Ishikawa (cell line): ENCODE data around the gene FBXO31.

Source experiments
- CEBPB ChIP-seq: IDR thresholded peaks from 2 replicates; pipeline ENCODE4 v1.6.1; 2012
- CREB1 ChIP-seq: IDR thresholded peaks from 2 replicates; pipeline ENCODE4 v1.6.1; 2012; ENCODE audit warnings: low read depth
- EGR1 ChIP-seq: IDR thresholded peaks from 2 replicates; pipeline ENCODE4 v1.6.1; 2012
- EP300 ChIP-seq: IDR thresholded peaks from 2 replicates; pipeline ENCODE4 v1.6.1; 2012; ENCODE audit warnings: borderline replicate concordance
- FOXM1 ChIP-seq: IDR thresholded peaks from 2 replicates; pipeline ENCODE4 v1.6.1; 2012; ENCODE audit warnings: low read depth, borderline replicate concordance
- MAX ChIP-seq: IDR thresholded peaks from 2 replicates; pipeline ENCODE4 v1.6.1; 2012
- NFIC ChIP-seq: IDR thresholded peaks from 2 replicates; pipeline ENCODE4 v1.6.1; 2012
- RAD21 ChIP-seq: IDR thresholded peaks from 2 replicates; pipeline ENCODE4 v1.6.1; 2012; ENCODE audit warnings: low read depth
- TAF1 ChIP-seq: IDR thresholded peaks from 2 replicates; pipeline ENCODE4 v1.6.1; 2012; ENCODE audit warnings: low read depth, mild to moderate bottlenecking
- TCF12 ChIP-seq: IDR thresholded peaks from 2 replicates; pipeline ENCODE4 v1.6.1; 2012; ENCODE audit warnings: low read depth
- TEAD4 ChIP-seq: IDR thresholded peaks from 2 replicates; pipeline ENCODE4 v1.6.1; 2012
- USF1 ChIP-seq: IDR thresholded peaks from 2 replicates; pipeline ENCODE4 v1.6.1; 2012
- YY1 ChIP-seq: IDR thresholded peaks from 2 replicates; pipeline ENCODE4 v1.6.1; 2012; ENCODE audit warnings: low read depth
- ZBTB7A ChIP-seq: IDR thresholded peaks from 2 replicates; pipeline ENCODE4 v1.6.1; 2012; ENCODE audit warnings: low read depth
- TF ChIP-seq, protein P1 (sequence below): IDR thresholded peaks from 2 replicates; pipeline ENCODE4 v1.6.1; 2012; ENCODE audit warnings: low read depth, mild to moderate bottlenecking

FBXO31 gene

GRCh38 chr16:87344165-87344930, 39.2 kb downstream of the FBXO31 start:
- TF ChIP-seq ZBTB7A (no peak), USF1 (no peak), CREB1 (no peak), MAX (no peak), NFIC (no peak), TCF12 (no peak), EP300 (no peak)

GRCh38 chr16:87343753-87344050, 39.9 kb downstream of the FBXO31 start:
- TF ChIP-seq ZBTB7A: no peak
- no peak for TF ChIP-seq FOXM1
- no peak for TF ChIP-seq RAD21
- TF ChIP-seq TAF1: no peak
- TF ChIP-seq TEAD4: no peak
- no peak for TF ChIP-seq USF1
- TF ChIP-seq EP300: no peak
- TF ChIP-seq CREB1: no peak
- TF ChIP-seq, protein P1, sequence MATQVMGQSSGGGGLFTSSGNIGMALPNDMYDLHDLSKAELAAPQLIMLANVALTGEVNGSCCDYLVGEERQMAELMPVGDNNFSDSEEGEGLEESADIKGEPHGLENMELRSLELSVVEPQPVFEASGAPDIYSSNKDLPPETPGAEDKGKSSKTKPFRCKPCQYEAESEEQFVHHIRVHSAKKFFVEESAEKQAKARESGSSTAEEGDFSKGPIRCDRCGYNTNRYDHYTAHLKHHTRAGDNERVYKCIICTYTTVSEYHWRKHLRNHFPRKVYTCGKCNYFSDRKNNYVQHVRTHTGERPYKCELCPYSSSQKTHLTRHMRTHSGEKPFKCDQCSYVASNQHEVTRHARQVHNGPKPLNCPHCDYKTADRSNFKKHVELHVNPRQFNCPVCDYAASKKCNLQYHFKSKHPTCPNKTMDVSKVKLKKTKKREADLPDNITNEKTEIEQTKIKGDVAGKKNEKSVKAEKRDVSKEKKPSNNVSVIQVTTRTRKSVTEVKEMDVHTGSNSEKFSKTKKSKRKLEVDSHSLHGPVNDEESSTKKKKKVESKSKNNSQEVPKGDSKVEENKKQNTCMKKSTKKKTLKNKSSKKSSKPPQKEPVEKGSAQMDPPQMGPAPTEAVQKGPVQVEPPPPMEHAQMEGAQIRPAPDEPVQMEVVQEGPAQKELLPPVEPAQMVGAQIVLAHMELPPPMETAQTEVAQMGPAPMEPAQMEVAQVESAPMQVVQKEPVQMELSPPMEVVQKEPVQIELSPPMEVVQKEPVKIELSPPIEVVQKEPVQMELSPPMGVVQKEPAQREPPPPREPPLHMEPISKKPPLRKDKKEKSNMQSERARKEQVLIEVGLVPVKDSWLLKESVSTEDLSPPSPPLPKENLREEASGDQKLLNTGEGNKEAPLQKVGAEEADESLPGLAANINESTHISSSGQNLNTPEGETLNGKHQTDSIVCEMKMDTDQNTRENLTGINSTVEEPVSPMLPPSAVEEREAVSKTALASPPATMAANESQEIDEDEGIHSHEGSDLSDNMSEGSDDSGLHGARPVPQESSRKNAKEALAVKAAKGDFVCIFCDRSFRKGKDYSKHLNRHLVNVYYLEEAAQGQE: no peak

DNA sequence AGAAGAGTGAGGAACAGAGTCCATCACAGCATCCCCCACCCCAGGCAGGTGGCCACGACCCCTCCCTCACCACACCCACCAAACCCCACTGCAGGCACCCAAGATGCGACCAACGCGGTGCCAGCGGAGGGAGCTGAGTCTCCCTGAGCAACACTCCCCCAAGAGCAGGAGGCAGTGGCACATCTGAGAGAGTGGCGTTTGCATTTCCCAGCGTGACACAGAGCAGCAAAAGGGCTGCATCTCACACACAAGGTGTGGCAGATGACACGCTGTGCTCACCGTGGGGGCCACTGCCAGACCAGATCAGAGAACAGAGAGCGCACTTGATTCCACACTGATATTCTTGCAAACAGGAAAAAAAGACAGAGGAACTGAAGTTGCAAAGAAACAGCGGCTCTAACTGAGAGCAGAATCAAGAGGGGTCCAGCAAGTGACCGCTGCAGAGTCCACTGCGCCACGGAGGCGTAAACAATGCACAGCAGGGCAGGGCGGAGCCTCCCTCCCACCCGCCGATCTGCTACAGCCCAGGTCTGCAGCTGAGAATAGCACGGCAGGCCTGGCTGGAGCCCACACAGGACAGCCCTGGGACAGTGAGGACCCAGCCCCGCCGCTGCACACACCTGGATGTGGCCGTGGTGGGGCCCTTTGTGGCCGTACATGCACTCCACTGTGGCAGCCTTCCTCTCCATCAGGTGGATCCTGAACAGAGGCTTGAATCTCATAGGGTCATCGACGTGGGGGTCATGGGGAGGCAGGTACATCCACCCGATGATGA, 40.4 kb downstream of the FBXO31 start:
- TF ChIP-seq FOXM1 (no peak), TCF12 (no peak), TAF1 (no peak), ZBTB7A (no peak), YY1 (no peak), TEAD4 (no peak), EP300 (no peak), MAX (no peak), CREB1 (no peak), CEBPB (no peak), USF1 (no peak), RAD21 (no peak), EGR1 (no peak), NFIC (no peak)
- TF ChIP-seq, protein P1: no peak

GRCh38 chr16:87342504-87342903, 41.1 kb downstream of the FBXO31 start:
- TF ChIP-seq EGR1 (no peak), ZBTB7A (no peak), YY1 (no peak), EP300 (no peak), FOXM1 (no peak), CEBPB (no peak), CREB1 (no peak), NFIC (no peak), TAF1 (no peak), USF1 (no peak), TCF12 (no peak), MAX (no peak), TEAD4 (no peak), RAD21 (no peak)
- TF ChIP-seq, protein P1: no peak
